Uterus (tissue), 4 donors: Measurements from ENCODE around the gene EVPLL. TPM values are rescaled to one million over a fixed set of nuclear protein-coding genes. Genes with fewer than 3 reads are reported as not detected.
"Not testable (repeated sequence)": the region's sequence is repeated elsewhere in the genome, so short reads cannot be mapped to it uniquely, and the experiment has no call there.

Experiments
- DNase-seq, 2 donors: peaks; one replicate each; pipeline ENCODE4 v3.0.0-alpha.2; 2019 to 2020
- H3K27ac ChIP-seq, 2 donors: fragments of 200-600 bp; sonication (generic); 1 replicate in 1 of 2; 2 replicates in 1 of 2; pipeline ENCODE4 v1.5.1; 2016 to 2018
- H3K27me3 ChIP-seq, 2 donors: fragments of 200-600 bp; sonication (generic); one replicate each; pipeline ENCODE4 v1.5.1; 2018 to 2019; ENCODE audit warnings: control low read depth in 1 of 2
- H3K36me3 ChIP-seq, 2 donors: fragments of 200-600 bp; sonication (generic); one replicate each; pipeline ENCODE4 v1.5.1; 2019; ENCODE audit warnings: control low read depth in 1 of 2
- H3K4me1 ChIP-seq, 2 donors: fragments of 200-600 bp; sonication (generic); one replicate each; pipeline ENCODE4 v1.5.1; 2018 to 2019; ENCODE audit warnings: control low read depth in 1 of 2
- H3K4me3 ChIP-seq, 2 donors: fragments of 200-600 bp; sonication (generic); 1 replicate in 1 of 2; 2 replicates in 1 of 2; pipeline ENCODE4 v1.5.1; 2018 to 2019; ENCODE audit warnings: mild to moderate bottlenecking in 1 of 2
- H3K9me3 ChIP-seq, 2 donors: fragments of 200-600 bp; sonication (generic); one replicate each; pipeline ENCODE4 v1.5.1; 2019; ENCODE audit warnings: control low read depth in 1 of 2
- POLR2A ChIP-seq, 2 donors: fragments of 450-650 bp; IDR thresholded peaks; one replicate each; pipeline ENCODE4 v1.6.1; 2016; ENCODE audit warnings: antibody characterized with exemption in 2 of 2, mild to moderate bottlenecking in 1 of 2, moderate library complexity in 1 of 2
- intact Hi-C: fragments of 100-400 bp; cut with DNase I; formaldehyde crosslinking; loops from one replicate; pipeline ENCODE4 v1.15.1; 2023; ENCODE audit warnings: low total_unique reads
- total RNA-seq, 4 donors: library from RNA; depleted of rRNA in 3 of 4; stranded (reverse); fragments of >200 nt in 3 of 4; gene quantifications; one replicate each; pipeline versions ENCODE4 v1.1.0 to v1.2.4, GENCODE V29; 2014 to 2023
- TF ChIP-seq, protein P1 (sequence below), 4 experiments: fragments of 200-600 bp in 2 of 4; fragments of 450-650 bp in 2 of 4; sonication (generic) in 2 of 4; IDR thresholded peaks; one replicate each; pipeline ENCODE4 v1.5.1; 2016 to 2019; ENCODE audit warnings: antibody characterized with exemption in 4 of 4, mild to moderate bottlenecking in 2 of 4, moderate library complexity in 1 of 4
- donor health status: DM: yes; HTN: yes; CAD: no.

EVPLL gene
- total RNA-seq, 4 donors from 2014 or later = not detected

- Histone ChIP-seq H3K27ac (no peak overlapping the region), H3K27me3 (no peaks in the 10 kb centered on the region), H3K4me3 (no peak overlapping the region), H3K36me3 (no peaks in the 10 kb centered on the region), H3K4me1 (no peaks in the 10 kb centered on the region), H3K9me3 (no peaks in the 10 kb centered on the region)
- intact Hi-C loops = no loop called here
- DNase-seq = no peak
- TF ChIP-seq, protein P1, sequence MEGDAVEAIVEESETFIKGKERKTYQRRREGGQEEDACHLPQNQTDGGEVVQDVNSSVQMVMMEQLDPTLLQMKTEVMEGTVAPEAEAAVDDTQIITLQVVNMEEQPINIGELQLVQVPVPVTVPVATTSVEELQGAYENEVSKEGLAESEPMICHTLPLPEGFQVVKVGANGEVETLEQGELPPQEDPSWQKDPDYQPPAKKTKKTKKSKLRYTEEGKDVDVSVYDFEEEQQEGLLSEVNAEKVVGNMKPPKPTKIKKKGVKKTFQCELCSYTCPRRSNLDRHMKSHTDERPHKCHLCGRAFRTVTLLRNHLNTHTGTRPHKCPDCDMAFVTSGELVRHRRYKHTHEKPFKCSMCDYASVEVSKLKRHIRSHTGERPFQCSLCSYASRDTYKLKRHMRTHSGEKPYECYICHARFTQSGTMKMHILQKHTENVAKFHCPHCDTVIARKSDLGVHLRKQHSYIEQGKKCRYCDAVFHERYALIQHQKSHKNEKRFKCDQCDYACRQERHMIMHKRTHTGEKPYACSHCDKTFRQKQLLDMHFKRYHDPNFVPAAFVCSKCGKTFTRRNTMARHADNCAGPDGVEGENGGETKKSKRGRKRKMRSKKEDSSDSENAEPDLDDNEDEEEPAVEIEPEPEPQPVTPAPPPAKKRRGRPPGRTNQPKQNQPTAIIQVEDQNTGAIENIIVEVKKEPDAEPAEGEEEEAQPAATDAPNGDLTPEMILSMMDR (IDR thresholded peaks at IDR 0.05) = no peak
- no peak for TF ChIP-seq POLR2A (IDR thresholded peaks at IDR 0.05)
Measured at GRCh38 chr17:18368946-18369345, 8.6 kb upstream of the EVPLL start.

DNA sequence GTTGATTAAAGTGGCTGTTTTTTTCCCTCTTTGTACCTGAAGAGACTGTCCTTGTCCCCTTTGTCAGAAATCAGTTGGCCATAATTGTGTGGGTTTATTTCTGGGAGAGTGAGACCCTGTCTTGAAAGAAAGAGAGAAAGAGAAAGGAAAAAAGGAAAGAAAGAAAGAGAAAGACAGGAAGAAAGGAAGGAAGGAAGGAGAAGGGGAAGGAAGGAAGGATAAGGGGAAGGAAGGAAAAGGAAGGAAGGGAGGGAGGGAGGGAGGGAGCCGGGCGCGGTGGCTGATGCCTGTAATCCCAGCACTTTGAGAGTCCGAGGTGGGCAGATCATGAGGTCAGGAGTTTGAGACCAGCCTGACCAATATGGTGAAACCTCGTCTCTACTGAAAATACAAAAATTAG, 6.8 kb upstream of the EVPLL start:
- TF ChIP-seq, protein P1 (IDR thresholded peaks at IDR 0.05) = no peak
- no peak for TF ChIP-seq POLR2A (IDR thresholded peaks at IDR 0.05)
- no peak for DNase-seq
- intact Hi-C loops = no loop called here
- Histone ChIP-seq H3K9me3 (no peaks in the 10 kb centered on the region), H3K36me3 (no peaks in the 10 kb centered on the region), H3K27me3 (no peaks in the 10 kb centered on the region), H3K27ac (no peak overlapping the region), H3K4me3 (no peak overlapping the region), H3K4me1 (no peaks in the 10 kb centered on the region)

DNA sequence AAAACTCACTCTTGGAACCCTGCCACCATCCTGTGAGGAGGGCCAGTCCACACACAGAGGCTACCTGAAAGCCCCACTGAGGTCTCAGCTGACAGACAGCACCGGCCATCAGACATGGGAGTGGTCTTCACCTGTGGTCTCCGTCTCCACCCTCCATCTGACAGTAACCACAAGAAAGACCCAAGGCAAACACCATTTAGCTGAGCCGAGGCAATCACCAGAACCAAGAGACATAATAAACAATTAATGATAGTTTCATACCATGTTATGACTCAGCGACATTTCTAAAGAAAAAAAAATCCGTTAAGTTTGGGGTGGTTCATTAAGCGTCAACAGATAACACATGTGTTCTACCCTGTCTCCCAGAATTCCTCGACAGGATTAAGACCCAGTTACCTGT, 6.1 kb upstream of the EVPLL start:
- Histone ChIP-seq H3K27me3 (no peaks in the 10 kb centered on the region), H3K4me1 (no peaks in the 10 kb centered on the region), H3K27ac (no peak overlapping the region), H3K36me3 (no peaks in the 10 kb centered on the region), H3K9me3 (no peaks in the 10 kb centered on the region), H3K4me3 (no peak overlapping the region)
- TF ChIP-seq, protein P1 (IDR thresholded peaks at IDR 0.05) = no peak
- TF ChIP-seq POLR2A (IDR thresholded peaks at IDR 0.05) = no peak
- intact Hi-C loops = no loop called here
- no peak for DNase-seq

DNA sequence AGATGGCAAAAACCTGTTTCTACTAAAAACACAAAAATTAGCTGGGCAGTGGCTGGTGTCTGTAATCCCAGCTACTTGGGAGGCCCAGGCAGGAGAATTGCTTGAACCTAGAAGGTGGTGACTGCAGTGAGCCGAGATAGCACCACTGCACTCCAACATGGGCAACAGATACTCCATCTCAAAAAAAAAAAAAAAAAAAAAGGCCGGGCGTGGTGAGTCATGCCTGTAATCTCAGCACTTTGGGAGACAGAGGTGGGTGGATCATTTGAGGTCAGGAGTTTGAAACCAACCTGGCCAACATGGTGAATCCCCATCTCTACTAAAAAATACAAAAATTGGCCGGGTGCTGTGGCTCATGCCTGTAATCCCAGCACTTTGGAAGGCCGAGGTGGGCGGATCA, 4.4 kb upstream of the EVPLL start:
- H3K36me3 ChIP-seq, intact Hi-C loops, H3K27ac ChIP-seq, H3K27me3 ChIP-seq, H3K9me3 ChIP-seq, H3K4me1 ChIP-seq, H3K4me3 ChIP-seq, DNase-seq: not testable (repeated sequence)

DNA sequence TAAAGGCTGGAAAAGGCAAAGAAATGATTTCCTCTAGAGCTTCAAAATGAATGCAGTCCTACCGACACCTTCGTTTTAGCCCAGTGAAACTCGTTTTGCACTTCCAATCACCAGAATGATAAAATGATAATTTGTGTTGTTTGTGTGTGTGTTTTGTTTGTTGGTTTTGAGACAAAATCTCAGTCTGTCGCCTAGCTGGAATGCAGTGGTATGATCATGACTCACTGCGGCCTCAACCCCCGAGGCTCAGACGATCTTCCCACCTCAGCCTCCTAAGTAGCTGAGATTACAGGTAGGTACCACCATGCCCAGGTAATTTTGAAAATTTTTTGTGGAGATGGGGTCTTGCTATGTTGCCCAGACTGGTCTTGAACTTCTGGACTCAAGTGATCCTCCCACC, 3.4 kb upstream of the EVPLL start:
- intact Hi-C loops = no loop called here
- no peaks in the 10 kb centered on the region for H3K27me3 ChIP-seq
- H3K27ac ChIP-seq = no peak overlapping the region
- H3K9me3 ChIP-seq = no peaks in the 10 kb centered on the region
- no peak for DNase-seq
- H3K4me1 ChIP-seq = no peaks in the 10 kb centered on the region
- H3K4me3 ChIP-seq = no peak overlapping the region
- no peaks in the 10 kb centered on the region for H3K36me3 ChIP-seq
- TF ChIP-seq POLR2A (IDR thresholded peaks at IDR 0.05) = no peak
- TF ChIP-seq, protein P1 (IDR thresholded peaks at IDR 0.05) = no peak

DNA sequence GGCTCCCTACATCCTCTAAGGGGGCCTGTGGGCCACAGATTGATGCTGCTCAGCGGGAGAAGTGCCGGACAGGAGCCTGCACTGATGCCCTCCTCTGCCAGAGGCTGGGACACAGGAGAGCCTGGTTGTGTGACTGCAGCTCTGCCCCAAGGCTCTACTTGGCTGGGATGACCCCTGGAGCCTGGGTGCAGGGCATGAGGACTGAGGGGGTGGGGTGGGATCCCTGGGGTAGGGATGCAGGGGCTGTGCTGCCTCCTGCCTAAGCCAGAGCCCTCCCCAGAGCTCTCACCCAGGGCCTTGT, 577 bp downstream of the EVPLL start:
- no peak overlapping the region for H3K4me3 ChIP-seq
- no peak overlapping the region for H3K27ac ChIP-seq
- no peaks in the 10 kb centered on the region for H3K9me3 ChIP-seq
- peaks cover 0 to 4% of the 10 kb centered on the region in 2 donors for H3K4me1 ChIP-seq
- TF ChIP-seq, protein P1 (IDR thresholded peaks at IDR 0.05) = no peak
- no peak for TF ChIP-seq POLR2A (IDR thresholded peaks at IDR 0.05)
- no peak for DNase-seq
- H3K27me3 ChIP-seq = no peaks in the 10 kb centered on the region
- H3K36me3 ChIP-seq = no peaks in the 10 kb centered on the region
- intact Hi-C loops = no loop called here

- DNase-seq, H3K27ac ChIP-seq, H3K9me3 ChIP-seq, H3K27me3 ChIP-seq, H3K4me1 ChIP-seq, H3K4me3 ChIP-seq, H3K36me3 ChIP-seq, intact Hi-C loops: not testable (repeated sequence)
Measured at GRCh38 chr17:18378614-18379013, 1.0 kb downstream of the EVPLL start.
